Fibroblast of lung (primary cell): ENCODE data around the gene SLC39A9. TPM values are rescaled to one million over a fixed set of nuclear protein-coding genes. Genes with fewer than 3 reads are reported as not detected.
"Not testable (repeated sequence)": the region's sequence is repeated elsewhere in the genome, so short reads cannot be mapped to it uniquely, and the experiment has no call there.

Experiments used
- DNase-seq, 2 donors: peaks; one replicate each; pipeline versions ENCODE4 v3.0.0 to v3.0.0-alpha.2; 2010; ENCODE audit warnings: low read depth in 2 of 2
- H2AFZ ChIP-seq: 2 replicates; pipeline ENCODE4 v1.5.1; 2012; ENCODE audit warnings: low read length, control low read depth, inconsistent platforms
- H3K27ac ChIP-seq: 2 replicates; pipeline ENCODE4 v1.5.1; 2011; ENCODE audit warnings: low read length, control low read depth; ENCODE audit not compliant: insufficient read depth
- H3K27me3 ChIP-seq: 2 replicates; pipeline ENCODE4 v1.5.1; 2011; ENCODE audit warnings: mild to moderate bottlenecking, low read length; ENCODE audit not compliant: control insufficient read depth, insufficient read depth
- H3K36me3 ChIP-seq: 2 replicates; pipeline ENCODE4 v1.5.1; 2011; ENCODE audit warnings: low read length; ENCODE audit not compliant: control insufficient read depth, insufficient read depth
- H3K4me1 ChIP-seq: 2 replicates; pipeline ENCODE4 v1.5.1; 2011; ENCODE audit warnings: low read length; ENCODE audit not compliant: control insufficient read depth, insufficient read depth; ENCODE audit errors: extremely low read depth
- H3K4me2 ChIP-seq: 2 replicates; pipeline ENCODE4 v1.5.1; 2011; ENCODE audit warnings: low read length, control low read depth; ENCODE audit not compliant: insufficient read depth; ENCODE audit errors: extremely low read depth
- H3K4me3 ChIP-seq, 4 experiments: fragments of 200-600 bp in 1 of 4; sonication (generic) in 1 of 4; replicated peaks in 1 of 4; 2 replicates each; pipeline ENCODE4 v1.5.1; 2011 to 2016; ENCODE audit warnings: low read length in 4 of 4, low read depth in 3 of 4, mild to moderate bottlenecking in 3 of 4, control low read depth in 2 of 4, inconsistent platforms in 1 of 4, mixed read lengths in 1 of 4; ENCODE audit not compliant: insufficient read depth in 1 of 4; ENCODE audit errors: control extremely low read depth in 1 of 4
- H3K79me2 ChIP-seq: 2 replicates; pipeline ENCODE4 v1.5.1; 2012; ENCODE audit warnings: mild to moderate bottlenecking, low read length, inconsistent platforms; ENCODE audit not compliant: control insufficient read depth, insufficient read depth
- H3K9ac ChIP-seq: 2 replicates; pipeline ENCODE4 v1.5.1; 2011; ENCODE audit warnings: mild to moderate bottlenecking, low read length, control low read depth; ENCODE audit not compliant: insufficient read depth
- H3K9me3 ChIP-seq: 2 replicates; pipeline ENCODE4 v1.5.1; 2012; ENCODE audit warnings: low read depth, low read length; ENCODE audit not compliant: control insufficient read depth, insufficient read depth
- H4K20me1 ChIP-seq: 2 replicates; pipeline ENCODE4 v1.5.1; 2011; ENCODE audit warnings: low read length; ENCODE audit not compliant: control insufficient read depth, insufficient read depth; ENCODE audit errors: extremely low read depth
- EZH2 ChIP-seq: IDR thresholded peaks from 2 replicates; pipeline ENCODE4 v1.5.1; 2012; ENCODE audit warnings: low read length, control low read depth, mild to moderate bottlenecking; ENCODE audit errors: missing control alignments
- polyA plus RNA-seq, 2 donors: library from polyadenylated mRNA; depleted of rRNA in 1 of 2; stranded (reverse) in 1 of 2; unstranded in 1 of 2; fragments of >200 nt; gene quantifications; 2 replicates each; pipeline ENCODE4 v1.2.1, GENCODE V29; 2011 to 2012; ENCODE audit warnings: missing spikeins in 1 of 2
- total RNA-seq: library from RNA; depleted of rRNA; stranded (reverse); fragments of >200 nt; gene quantifications from 2 replicates; pipeline ENCODE4 v1.2.1, GENCODE V29; 2014
- TF ChIP-seq, protein P1 (sequence below), 2 donors: IDR thresholded peaks in 1 of 2; conservative IDR thresholded peaks in 1 of 2; 1 replicate in 1 of 2; 2 replicates in 1 of 2; pipeline ENCODE4 v1.5.1; 2011 to 2012; ENCODE audit warnings: low read length in 2 of 2, control low read depth in 1 of 2, inconsistent platforms in 1 of 2, low read depth in 1 of 2, mild to moderate bottlenecking in 1 of 2

SLC39A9 gene
- total and polyA plus RNA-seq, 2 donors (not counting 1 experiment from before 2014, with no cell fraction given), result 81.9 to 104 TPM

DNA sequence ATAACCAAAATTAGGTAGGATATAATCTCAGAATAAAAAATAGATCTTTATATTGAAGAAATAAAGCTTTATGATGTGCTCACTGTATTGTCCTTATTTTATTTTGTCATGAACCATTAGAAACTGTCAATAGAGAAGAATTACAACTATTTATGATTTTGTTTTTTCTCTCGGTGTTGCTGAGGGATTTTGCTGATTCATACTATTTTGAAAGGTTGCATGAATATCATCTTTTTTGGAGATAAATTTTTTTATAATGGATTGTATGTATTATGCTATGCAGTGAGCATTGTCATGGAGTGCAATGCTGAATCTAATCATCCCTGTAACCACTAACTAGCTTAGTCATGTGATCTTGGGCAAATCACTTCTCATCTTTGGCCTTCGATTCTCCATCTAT lies 15.0 kb downstream of the SLC39A9 start:
- Histone ChIP-seq H3K4me2 (no peak overlapping the region), H4K20me1 (no peaks in the 10 kb centered on the region), H3K27ac (no peak overlapping the region), H3K9ac (no peak overlapping the region), H3K4me3 (no peak overlapping the region), H3K4me1 (no peaks in the 10 kb centered on the region), H2AFZ (no peak overlapping the region), H3K9me3 (no peaks in the 10 kb centered on the region), H3K27me3 (no peaks in the 10 kb centered on the region), H3K79me2 (peaks cover 21% of the 10 kb centered on the region), H3K36me3 (no peaks in the 10 kb centered on the region)
- no peak for DNase-seq
- TF ChIP-seq, protein P1, sequence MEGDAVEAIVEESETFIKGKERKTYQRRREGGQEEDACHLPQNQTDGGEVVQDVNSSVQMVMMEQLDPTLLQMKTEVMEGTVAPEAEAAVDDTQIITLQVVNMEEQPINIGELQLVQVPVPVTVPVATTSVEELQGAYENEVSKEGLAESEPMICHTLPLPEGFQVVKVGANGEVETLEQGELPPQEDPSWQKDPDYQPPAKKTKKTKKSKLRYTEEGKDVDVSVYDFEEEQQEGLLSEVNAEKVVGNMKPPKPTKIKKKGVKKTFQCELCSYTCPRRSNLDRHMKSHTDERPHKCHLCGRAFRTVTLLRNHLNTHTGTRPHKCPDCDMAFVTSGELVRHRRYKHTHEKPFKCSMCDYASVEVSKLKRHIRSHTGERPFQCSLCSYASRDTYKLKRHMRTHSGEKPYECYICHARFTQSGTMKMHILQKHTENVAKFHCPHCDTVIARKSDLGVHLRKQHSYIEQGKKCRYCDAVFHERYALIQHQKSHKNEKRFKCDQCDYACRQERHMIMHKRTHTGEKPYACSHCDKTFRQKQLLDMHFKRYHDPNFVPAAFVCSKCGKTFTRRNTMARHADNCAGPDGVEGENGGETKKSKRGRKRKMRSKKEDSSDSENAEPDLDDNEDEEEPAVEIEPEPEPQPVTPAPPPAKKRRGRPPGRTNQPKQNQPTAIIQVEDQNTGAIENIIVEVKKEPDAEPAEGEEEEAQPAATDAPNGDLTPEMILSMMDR (conservative IDR thresholded peaks at IDR 0.05 in 1 of 2, IDR thresholded peaks at IDR 0.05 in 1 of 2; ENCODE audit: low read depth in 1 of 2, low read length in 2 of 2), result no peak
- TF ChIP-seq EZH2, result no peak

DNA sequence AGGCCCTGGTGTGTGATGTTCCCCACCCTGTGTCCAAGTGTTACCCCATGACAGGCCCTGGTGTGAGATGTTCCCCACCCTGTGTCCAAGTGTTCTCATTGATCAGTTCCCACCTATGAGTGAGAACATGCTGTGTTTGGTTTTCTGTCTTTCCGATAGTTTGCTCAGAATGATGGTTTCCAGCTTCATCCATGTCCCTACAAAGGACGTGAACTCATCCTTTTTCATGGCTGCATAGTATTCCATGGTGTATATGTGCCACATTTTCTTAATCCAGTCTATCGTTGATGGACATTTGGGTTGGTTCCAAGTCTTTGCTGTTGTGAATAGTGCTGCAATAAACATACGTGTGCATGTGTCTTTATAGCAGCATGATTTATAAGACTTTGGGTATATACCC lies 17.6 kb downstream of the SLC39A9 start:
- H3K4me1 ChIP-seq, H3K4me3 ChIP-seq, H3K27me3 ChIP-seq, H3K36me3 ChIP-seq, H3K27ac ChIP-seq, DNase-seq, H3K9ac ChIP-seq, H3K4me2 ChIP-seq, H4K20me1 ChIP-seq, H2AFZ ChIP-seq, H3K9me3 ChIP-seq: not testable (repeated sequence)
- H3K79me2 ChIP-seq, result peaks cover 13% of the 10 kb centered on the region

DNA sequence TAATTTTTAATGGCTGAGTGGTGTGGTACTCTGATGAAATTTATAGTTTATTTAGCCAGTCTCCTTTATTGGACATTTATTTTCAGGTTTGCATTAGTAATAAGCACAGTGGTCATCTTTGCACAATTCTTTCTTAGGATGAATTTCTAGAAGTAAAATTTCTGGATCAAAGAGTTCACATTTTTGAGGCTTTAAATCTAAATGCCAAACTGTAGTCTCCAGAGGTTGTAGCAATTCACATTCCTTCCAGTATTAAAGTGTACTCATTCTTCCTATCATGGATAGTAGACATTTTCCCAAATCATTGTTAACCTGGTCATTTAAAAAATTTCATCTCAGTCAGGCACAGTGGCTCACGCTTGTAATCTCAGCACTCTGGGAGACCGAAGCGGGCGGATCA lies 24.8 kb downstream of the SLC39A9 start:
- no peak overlapping the region for H3K4me2 ChIP-seq
- H3K27ac ChIP-seq, result no peak overlapping the region
- H3K9me3 ChIP-seq, result no peaks in the 10 kb centered on the region
- no peaks in the 10 kb centered on the region for H4K20me1 ChIP-seq
- TF ChIP-seq, protein P1 (conservative IDR thresholded peaks at IDR 0.05 in 1 of 2, IDR thresholded peaks at IDR 0.05 in 1 of 2; ENCODE audit: low read depth in 1 of 2, low read length in 2 of 2), result no peak
- TF ChIP-seq EZH2, result no peak
- DNase-seq, result peak in 1 of 2 donors; percentile 50
- H3K4me3 ChIP-seq, result no peak overlapping the region
- no peak overlapping the region for H2AFZ ChIP-seq
- no peaks in the 10 kb centered on the region for H3K36me3 ChIP-seq
- no peaks in the 10 kb centered on the region for H3K27me3 ChIP-seq
- H3K9ac ChIP-seq, result no peak overlapping the region
- peaks cover 3% of the 10 kb centered on the region for H3K4me1 ChIP-seq
- peaks cover 4% of the 10 kb centered on the region for H3K79me2 ChIP-seq
